KBM-7 (cell line): ENCODE data around the gene VSIG10L2.
"Not testable (repeated sequence)": the region's sequence is repeated elsewhere in the genome, so short reads cannot be mapped to it uniquely, and the experiment has no call there.

Experiments used
- DNase-seq: peaks from one replicate; pipeline ENCODE4 v3.0.0-alpha.2; 2015
- in situ Hi-C: fragments of 300-500 bp; cut with MboI; formaldehyde crosslinking; loops from 2 replicates; pipeline ENCODE4 v1.14.3; 2020; ENCODE audit warnings: low sequenced_read_pairs, low pct_unique_long_range_greater_than_20kb, mixed read lengths

The VSIG10L2 gene

GRCh38 chr11:125945797-125946520 lies at the start of gene VSIG10L2:
Gene VSIG10L2, plus strand, starts transcription at chr11:125946044. Its CDS starts 12 bp downstream, at chr11:125946056.
- in situ Hi-C loops, result no loop called here
- DNase-seq, result no peak

DNA sequence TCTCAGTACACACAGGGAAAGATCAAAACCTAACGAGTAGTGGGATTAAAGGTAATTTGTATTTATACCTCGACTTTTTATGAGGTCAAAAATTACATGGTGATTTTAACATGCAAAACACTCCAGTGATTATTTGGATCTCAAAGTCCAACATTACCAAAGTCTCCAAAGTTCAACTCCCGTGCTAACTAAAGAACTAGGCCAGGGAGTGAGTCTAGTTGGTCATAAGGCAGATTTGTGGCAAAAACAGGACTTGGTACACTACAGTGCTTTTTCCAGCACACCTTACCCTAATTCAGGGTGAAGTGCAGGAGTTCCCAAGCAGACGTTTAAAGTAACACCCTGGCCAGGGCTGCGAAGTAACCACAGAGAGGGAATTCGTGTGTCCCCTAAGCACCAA lies 44.0 kb upstream of the VSIG10L2 start:
- DNase-seq, result no peak
- in situ Hi-C loops, result no loop called here

GRCh38 chr11:125902277-125902926 lies 43.4 kb upstream of the VSIG10L2 start:
- in situ Hi-C loops, result no loop called here
- DNase-seq, result no peak

- in situ Hi-C loops, result no loop called here
- peak; percentile 85 for DNase-seq
Observed at GRCh38 chr11:125902927-125903710, 42.7 kb upstream of the VSIG10L2 start, which contains the start of gene PUS3. Gene PUS3, minus strand, starts transcription at chr11:125903206. Its CDS starts 6,922 bp downstream, at chr11:125896284.

DNA sequence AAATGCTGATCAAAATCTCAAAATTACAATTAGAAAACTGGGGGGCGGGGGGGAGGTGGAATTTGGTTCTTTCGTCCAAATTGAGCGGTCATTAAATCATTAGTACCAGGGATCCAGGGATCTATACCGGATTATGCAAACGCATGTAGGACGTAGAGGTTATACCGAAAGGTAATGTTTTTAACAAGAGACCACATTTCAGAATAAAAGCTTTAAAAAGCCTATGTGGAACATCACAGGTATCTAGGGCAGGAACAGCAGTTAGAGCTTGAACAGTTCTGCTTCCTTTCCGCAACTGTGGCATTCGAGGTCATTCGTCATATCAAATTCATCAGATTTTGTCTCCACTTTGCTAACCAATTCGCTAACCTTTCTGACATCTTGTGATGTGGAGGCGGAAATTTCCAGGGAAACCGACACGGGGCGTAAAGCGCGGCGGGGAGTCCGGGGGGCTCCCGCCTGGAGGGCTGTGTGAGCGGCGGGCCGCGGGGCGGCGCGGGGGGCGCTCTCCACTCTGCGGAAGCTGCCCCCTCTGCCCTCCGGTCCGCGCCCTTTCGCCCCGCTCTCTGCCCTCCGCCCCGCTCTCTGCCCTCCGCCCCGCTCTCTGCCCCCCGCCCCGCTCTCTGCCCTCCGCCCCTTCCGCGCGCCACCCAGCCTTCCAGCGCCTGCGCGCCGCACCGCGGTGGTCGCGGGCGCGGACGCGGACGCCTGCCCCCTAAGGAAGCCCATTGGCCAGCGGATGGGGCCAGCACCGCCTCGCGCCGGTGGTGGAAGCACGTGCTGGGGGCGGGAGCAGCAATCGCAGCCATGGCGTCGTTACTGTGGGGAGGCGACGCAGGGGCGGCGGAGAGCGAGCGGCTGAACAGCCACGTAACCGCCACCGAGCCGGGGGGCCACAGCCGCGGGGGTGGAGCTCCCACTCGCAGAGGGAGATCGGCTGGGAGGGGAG lies 41.9 kb upstream of the VSIG10L2 start, which contains the start of gene DDX25:
TSS of gene DDX25 (plus strand) at position 798 of the 949 bp plus-strand sequence. CDS start at position 808, 10 bp downstream.
- in situ Hi-C loops, result no loop called here
- DNase-seq, result peak; percentile 14

DNA sequence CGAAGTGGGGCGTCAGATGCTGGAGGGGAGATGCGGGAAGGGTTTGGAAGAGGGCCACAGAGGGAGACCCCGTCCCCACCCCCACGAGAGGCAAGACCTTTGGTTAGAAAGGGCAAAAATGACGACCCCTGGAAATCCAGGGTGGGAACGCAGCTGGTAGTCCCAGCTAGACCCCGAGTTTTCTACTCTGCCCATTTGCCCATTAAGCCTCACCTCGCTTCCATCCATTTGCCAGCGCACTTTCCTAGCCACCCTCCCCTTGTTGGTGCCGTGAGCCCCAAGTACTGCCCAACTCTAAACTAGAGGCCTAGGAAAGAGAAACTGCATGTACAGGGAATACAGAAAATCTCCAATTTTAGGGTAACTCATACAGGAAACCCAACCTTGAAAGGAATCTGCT lies 41.2 kb upstream of the VSIG10L2 start:
- no peak for DNase-seq
- in situ Hi-C loops, result no loop called here

GRCh38 chr11:125910226-125910849 lies 35.5 kb upstream of the VSIG10L2 start:
- DNase-seq, result no peak
- in situ Hi-C loops, result no loop called here

GRCh38 chr11:125914601-125915000 lies 31.2 kb upstream of the VSIG10L2 start:
- in situ Hi-C loops, DNase-seq: not testable (repeated sequence)

- in situ Hi-C loops, result no loop called here
Observed at GRCh38 chr11:125916683-125917347, 29.0 kb upstream of the VSIG10L2 start.

DNA sequence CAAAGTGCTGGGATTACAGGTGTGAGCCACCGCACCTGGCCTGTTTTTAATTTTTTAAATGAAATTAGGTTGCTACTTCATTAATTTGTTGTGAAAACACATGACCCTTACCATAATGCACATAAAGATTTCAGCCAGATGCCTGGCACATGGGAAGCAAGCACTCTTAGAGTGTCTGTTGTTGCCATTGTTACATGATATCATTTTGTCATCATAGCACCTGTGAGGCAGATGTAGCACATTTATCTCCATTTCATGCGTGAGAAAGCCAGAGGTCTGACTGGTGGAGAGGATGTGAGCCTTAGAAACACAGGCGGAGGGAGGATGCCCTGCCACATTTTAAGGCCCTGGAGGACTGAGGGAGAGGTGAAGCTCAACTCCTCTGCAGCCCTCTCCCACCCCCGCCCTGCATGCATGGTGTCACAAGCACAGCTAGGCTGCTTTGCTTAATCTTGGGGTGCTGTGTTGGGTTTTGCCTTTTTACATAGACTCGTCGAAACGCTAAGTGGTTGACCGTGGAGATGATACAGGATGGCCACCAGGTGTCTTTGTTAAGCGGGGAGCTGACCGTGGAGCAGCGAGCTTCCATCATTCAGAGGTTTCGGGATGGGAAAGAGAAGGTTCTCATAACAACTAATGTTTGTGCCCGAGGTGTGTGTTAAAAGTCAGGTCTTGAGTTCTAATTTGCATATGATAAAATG lies 27.6 kb upstream of the VSIG10L2 start:
- in situ Hi-C loops, result no loop called here
- no peak for DNase-seq

More at GRCh38 chr11:125916683-125917347, 29.0 kb upstream of the VSIG10L2 start:
- no peak for DNase-seq

DNA sequence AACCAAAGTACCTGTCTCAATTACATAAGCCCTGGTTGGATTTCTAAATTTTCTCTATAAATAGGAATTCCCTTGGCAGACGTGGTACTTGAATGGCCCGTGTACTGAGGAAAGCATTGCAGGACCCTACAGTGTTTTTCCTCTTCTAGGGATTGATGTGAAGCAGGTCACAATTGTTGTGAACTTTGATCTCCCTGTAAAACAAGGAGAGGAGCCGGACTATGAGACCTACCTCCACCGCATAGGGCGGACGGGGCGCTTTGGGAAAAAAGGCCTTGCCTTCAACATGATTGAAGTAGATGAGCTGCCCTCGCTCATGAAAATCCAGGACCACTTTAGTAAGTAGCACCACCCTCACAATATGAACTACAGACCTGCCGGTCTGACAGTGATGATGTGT lies 24.8 kb upstream of the VSIG10L2 start:
- in situ Hi-C loops, result loop anchor here (10.0 kb wide), 1 partner anchor 274 kb away; no protein-coding TSS in a partner anchor
- DNase-seq, result no peak

DNA sequence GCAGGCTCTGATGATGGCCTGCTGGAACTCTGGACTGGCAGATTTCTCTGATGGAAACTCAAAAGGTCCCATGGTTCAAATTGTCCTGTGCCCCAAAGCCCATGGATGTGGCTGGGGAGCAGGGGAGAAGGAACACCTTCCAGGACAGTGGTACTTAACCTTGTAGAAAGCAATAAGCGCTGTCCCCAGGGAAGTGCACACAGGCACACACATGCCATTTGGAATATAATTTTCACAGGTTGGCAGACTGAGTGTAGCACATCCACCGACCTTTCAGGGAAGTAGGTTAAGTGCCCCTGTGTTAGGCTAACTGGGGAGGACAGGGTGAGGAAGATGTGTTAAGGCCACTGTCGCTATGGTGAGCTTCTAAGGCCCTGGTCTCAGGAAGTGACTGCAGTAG lies 23.7 kb upstream of the VSIG10L2 start:
- in situ Hi-C loops, result loop anchor here (10.0 kb wide), 1 partner anchor 273 kb away; no protein-coding TSS in a partner anchor

DNA sequence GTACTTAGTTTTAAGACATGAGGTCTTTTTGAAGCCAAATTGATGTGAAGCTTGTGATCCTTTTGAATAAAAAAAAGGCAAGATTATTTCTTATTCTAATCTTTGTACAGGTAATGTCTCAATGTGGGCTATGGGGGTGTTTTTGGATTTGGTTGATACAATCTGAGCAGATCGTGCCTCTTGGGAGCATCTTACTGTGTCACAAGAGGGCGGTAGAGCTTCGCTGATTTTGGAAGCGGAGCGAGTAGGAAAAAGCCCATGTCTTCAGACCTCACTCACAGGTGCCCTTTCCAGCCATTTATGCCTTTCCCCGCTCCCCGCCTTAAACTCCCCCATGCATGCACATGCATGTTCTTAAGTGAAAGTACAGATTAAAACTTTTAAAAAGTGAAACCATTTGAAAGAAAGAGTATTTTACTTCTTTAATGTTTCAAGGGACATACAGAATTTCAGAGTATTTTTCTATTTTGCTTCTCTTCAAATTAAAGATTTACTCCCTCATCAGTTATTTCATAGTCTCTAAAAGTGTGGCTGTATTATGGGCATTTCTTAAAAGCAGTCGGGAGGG lies 22.7 kb upstream of the VSIG10L2 start:
- DNase-seq, result peak; percentile 68
- in situ Hi-C loops, result loop anchor here (10.0 kb wide), 1 partner anchor 272 kb away; no protein-coding TSS in a partner anchor

More for the DNA sequence above, 23.7 kb upstream of the VSIG10L2 start:
- DNase-seq, result no peak

DNA sequence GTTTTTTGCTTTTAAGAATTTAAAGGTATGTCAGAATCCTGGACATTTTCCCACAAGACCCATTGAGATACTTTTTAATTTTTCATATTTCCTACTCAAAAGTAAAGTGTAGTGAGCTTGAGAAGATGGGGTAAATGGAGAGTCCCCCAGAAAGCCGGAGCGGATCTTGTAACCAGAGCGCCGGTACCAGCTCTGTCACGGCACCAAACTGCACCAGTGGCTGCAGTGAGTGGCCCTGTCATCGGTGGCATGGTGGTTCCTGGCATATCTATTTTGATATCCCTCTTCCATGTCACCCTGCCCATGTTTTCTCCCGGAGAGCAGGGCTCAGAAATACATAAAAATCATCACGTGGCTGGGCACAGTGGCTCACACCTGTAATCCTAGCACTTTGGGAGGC lies 22.2 kb upstream of the VSIG10L2 start:
- in situ Hi-C loops, result loop anchor here (10.0 kb wide), 1 partner anchor 271 kb away; no protein-coding TSS in a partner anchor

DNA sequence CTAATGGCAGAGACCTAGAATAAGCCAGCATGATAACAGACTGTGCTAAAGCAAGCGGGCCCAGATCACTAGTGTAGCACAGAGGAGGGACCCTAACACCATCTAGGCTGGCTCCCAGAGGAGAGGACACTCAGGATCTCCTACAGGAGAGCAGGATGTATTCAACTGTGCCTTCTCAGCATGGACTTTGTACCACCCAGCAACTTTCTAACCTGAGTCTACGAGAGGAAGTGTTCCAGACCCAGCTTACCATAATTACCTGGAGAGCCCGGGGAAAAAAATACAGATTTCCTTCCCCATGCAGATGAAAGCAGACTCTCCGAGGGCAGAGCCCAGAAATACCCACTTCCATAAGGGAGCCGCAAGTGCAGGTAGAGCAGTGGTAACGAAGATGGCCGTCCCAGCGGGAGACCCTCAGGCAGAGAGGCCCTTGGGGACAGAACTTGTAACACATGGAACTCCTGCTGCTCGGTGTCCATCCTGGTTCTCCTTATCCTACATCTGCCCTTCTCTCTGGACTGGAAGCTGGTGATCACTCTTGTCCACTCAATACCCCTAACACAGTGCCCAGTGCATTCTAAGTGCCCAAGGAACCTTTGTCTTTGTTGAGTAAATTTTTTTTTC lies 21.3 kb upstream of the VSIG10L2 start:
- in situ Hi-C loops, result loop anchor here (10.0 kb wide), 1 partner anchor 270 kb away; no protein-coding TSS in a partner anchor
- no peak for DNase-seq

More for the DNA sequence above, 22.2 kb upstream of the VSIG10L2 start:
- no peak for DNase-seq

DNA sequence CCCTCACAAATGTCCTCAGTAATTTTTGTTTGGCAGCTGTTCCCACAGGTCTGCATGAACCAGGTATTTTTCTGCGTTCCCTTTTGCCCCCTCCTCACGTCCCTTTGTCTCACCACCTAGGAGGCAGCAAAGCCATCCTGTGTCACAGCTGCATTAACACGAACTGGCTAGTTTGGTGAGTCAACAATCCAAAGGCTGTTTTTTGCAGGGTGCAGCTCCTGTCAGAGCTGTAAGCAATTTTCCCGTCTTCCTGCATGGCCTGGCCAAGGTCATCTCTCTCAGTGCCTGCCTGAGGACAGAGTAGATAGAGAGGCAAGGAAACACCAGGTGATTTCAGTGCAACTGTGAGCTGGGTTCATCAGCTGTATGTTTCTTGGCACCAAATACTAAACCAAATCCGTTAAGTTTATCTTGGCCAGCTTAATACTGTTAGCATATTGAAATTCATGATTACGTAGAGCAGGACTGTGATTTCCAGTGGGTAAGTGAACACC lies 20.6 kb upstream of the VSIG10L2 start:
- in situ Hi-C loops, result loop anchor here (10.0 kb wide), 1 partner anchor 270 kb away; no protein-coding TSS in a partner anchor
- no peak for DNase-seq
